DND-41 (cell line): Measurements from ENCODE around the gene CDC6.

Experiments
- ATAC-seq: fragments of 200-7000 bp; cut with Tn5 transposase; 3 replicates; pipeline ENCODE4 v1.9.1; 2021; ENCODE audit warnings: low read depth; ENCODE audit not compliant: insufficient read depth
- DNase-seq: peaks from one replicate; pipeline ENCODE4 v3.0.0-alpha.2; 2020
- H2AFZ ChIP-seq: 2 replicates; pipeline ENCODE4 v1.6.0; 2012; ENCODE audit warnings: low read depth, low read length
- H3K27ac ChIP-seq: 2 replicates; pipeline ENCODE4 v1.5.1; 2012; ENCODE audit warnings: low read length, inconsistent platforms
- H3K27me3 ChIP-seq: fragments of 200-600 bp; sonication (generic); 2 replicates; pipeline ENCODE4 v1.6.0; 2012; ENCODE audit warnings: low read length, mild to moderate bottlenecking, inconsistent platforms; ENCODE audit not compliant: insufficient read depth, poor library complexity
- H3K36me3 ChIP-seq: 2 replicates; pipeline ENCODE4 v1.5.1; 2012; ENCODE audit warnings: low read length, inconsistent platforms; ENCODE audit not compliant: insufficient read depth
- H3K4me1 ChIP-seq: 2 replicates; pipeline ENCODE4 v1.5.1; 2012; ENCODE audit warnings: mild to moderate bottlenecking, low read length; ENCODE audit not compliant: insufficient read depth
- H3K4me2 ChIP-seq: 2 replicates; pipeline ENCODE4 v1.6.0; 2012; ENCODE audit warnings: mild to moderate bottlenecking, moderate library complexity, low read length, inconsistent platforms; ENCODE audit not compliant: insufficient read depth
- H3K4me3 ChIP-seq, 2 experiments: fragments of 200-600 bp in 1 of 2; shearing (Covaris generic) in 1 of 2; 2 replicates each; pipeline ENCODE4 v1.5.1; 2012 to 2016; ENCODE audit warnings: inconsistent platforms in 2 of 2, low read length in 2 of 2, mild to moderate bottlenecking in 2 of 2, low read depth in 1 of 2, moderate library complexity in 1 of 2
- H3K79me2 ChIP-seq: 2 replicates; pipeline ENCODE4 v1.6.0; 2012; ENCODE audit warnings: low read length, inconsistent platforms; ENCODE audit not compliant: insufficient read depth
- H3K9ac ChIP-seq: 2 replicates; pipeline ENCODE4 v1.6.0; 2012; ENCODE audit warnings: low read depth, mild to moderate bottlenecking, inconsistent platforms, low read length, moderate library complexity
- H3K9me3 ChIP-seq: 2 replicates; pipeline ENCODE4 v1.5.1; 2012; ENCODE audit warnings: low read length, moderate library complexity, mild to moderate bottlenecking, inconsistent platforms; ENCODE audit not compliant: insufficient read depth, severe bottlenecking
- H4K20me1 ChIP-seq: 2 replicates; pipeline ENCODE4 v1.6.0; 2012; ENCODE audit warnings: low read length; ENCODE audit not compliant: insufficient read depth
- EZH2 ChIP-seq: IDR thresholded peaks from 3 replicates; pipeline ENCODE4 v1.6.1; 2012; ENCODE audit warnings: borderline replicate concordance, low read depth, mild to moderate bottlenecking, moderate library complexity, low read length, inconsistent platforms; ENCODE audit not compliant: severe bottlenecking
- TF ChIP-seq, protein P1 (sequence below): IDR thresholded peaks from 2 replicates; pipeline ENCODE4 v1.5.1; 2012; ENCODE audit warnings: borderline replicate concordance, low read length, moderate library complexity, mild to moderate bottlenecking; ENCODE audit not compliant: poor library complexity, severe bottlenecking; ENCODE audit errors: extremely low read depth

CDC6 gene

DNA sequence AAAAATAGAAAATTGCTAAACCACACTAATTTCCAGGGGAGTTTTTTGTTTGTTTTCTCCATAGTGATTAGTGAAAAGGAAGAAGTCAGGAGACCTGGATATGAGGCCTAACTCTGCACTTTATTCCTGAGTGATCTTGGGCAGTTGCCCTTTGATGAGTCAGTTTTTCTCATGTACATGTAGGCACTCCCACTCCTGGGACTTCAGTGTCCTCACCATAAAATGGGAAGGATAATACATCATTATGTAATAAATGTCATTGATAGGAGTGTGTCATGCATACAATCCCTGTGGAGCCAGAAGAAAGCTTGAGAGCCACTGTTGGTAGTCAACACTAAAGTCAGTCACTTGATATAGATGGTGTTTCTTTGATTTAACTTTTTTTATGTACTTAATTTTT lies 36.1 kb upstream of the CDC6 start:
- no peaks in the 10 kb centered on the region for H3K4me1 ChIP-seq
- H3K27me3 ChIP-seq, result no peaks in the 10 kb centered on the region
- ATAC-seq, result no peak
- no peak for DNase-seq
- no peaks in the 10 kb centered on the region for H3K9me3 ChIP-seq
- H3K27ac ChIP-seq, result no peak overlapping the region
- H3K36me3 ChIP-seq, result peaks cover 11% of the 10 kb centered on the region
- no peak overlapping the region for H3K9ac ChIP-seq
- H3K79me2 ChIP-seq, result peaks cover 81% of the 10 kb centered on the region
- no peaks in the 10 kb centered on the region for H4K20me1 ChIP-seq
- H3K4me3 ChIP-seq, result no peak overlapping the region
- H2AFZ ChIP-seq, result no peak overlapping the region
- no peak for TF ChIP-seq EZH2
- TF ChIP-seq, protein P1, sequence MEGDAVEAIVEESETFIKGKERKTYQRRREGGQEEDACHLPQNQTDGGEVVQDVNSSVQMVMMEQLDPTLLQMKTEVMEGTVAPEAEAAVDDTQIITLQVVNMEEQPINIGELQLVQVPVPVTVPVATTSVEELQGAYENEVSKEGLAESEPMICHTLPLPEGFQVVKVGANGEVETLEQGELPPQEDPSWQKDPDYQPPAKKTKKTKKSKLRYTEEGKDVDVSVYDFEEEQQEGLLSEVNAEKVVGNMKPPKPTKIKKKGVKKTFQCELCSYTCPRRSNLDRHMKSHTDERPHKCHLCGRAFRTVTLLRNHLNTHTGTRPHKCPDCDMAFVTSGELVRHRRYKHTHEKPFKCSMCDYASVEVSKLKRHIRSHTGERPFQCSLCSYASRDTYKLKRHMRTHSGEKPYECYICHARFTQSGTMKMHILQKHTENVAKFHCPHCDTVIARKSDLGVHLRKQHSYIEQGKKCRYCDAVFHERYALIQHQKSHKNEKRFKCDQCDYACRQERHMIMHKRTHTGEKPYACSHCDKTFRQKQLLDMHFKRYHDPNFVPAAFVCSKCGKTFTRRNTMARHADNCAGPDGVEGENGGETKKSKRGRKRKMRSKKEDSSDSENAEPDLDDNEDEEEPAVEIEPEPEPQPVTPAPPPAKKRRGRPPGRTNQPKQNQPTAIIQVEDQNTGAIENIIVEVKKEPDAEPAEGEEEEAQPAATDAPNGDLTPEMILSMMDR, result no peak
- H3K4me2 ChIP-seq, result no peak overlapping the region

- Histone ChIP-seq H3K36me3 (peaks cover 27% of the 10 kb centered on the region), H3K4me3 (no peak overlapping the region), H3K4me1 (no peaks in the 10 kb centered on the region), H3K9me3 (no peaks in the 10 kb centered on the region), H3K27me3 (no peaks in the 10 kb centered on the region), H3K4me2 (no peak overlapping the region), H2AFZ (no peak overlapping the region), H3K9ac (no peak overlapping the region), H3K27ac (no peak overlapping the region), H3K79me2 (peaks cover 64% of the 10 kb centered on the region), H4K20me1 (no peaks in the 10 kb centered on the region)
- DNase-seq (no peak), ATAC-seq (no peak)
- TF ChIP-seq EZH2, result no peak
- TF ChIP-seq, protein P1, result no peak
These were observed 34.1 kb upstream of the CDC6 start for GRCh38 chr17:40253565-40253964.

GRCh38 chr17:40259505-40259904 lies 28.2 kb upstream of the CDC6 start:
- Histone ChIP-seq H3K27ac (no peak overlapping the region), H3K4me2 (no peak overlapping the region), H3K4me3 (no peak overlapping the region), H3K9ac (no peak overlapping the region), H3K36me3 (peaks cover 65% of the 10 kb centered on the region), H2AFZ (no peak overlapping the region), H3K27me3 (no peaks in the 10 kb centered on the region), H3K4me1 (no peaks in the 10 kb centered on the region), H3K9me3 (no peaks in the 10 kb centered on the region), H3K79me2 (peaks cover 12% of the 10 kb centered on the region), H4K20me1 (no peaks in the 10 kb centered on the region)
- ATAC-seq (no peak), DNase-seq (no peak)
- no peak for TF ChIP-seq EZH2
- TF ChIP-seq, protein P1, result no peak

GRCh38 chr17:40260528-40260927 lies 27.2 kb upstream of the CDC6 start:
- Histone ChIP-seq H3K79me2 (peaks cover 4% of the 10 kb centered on the region; the same call in 1 of the 2 replicates), H3K4me1 (no peaks in the 10 kb centered on the region), H3K4me2 (no peak overlapping the region), H3K9me3 (no peaks in the 10 kb centered on the region), H3K4me3 (no peak overlapping the region), H3K27ac (no peak overlapping the region), H4K20me1 (no peaks in the 10 kb centered on the region), H3K27me3 (no peaks in the 10 kb centered on the region), H3K36me3 (peaks cover 75% of the 10 kb centered on the region), H3K9ac (no peak overlapping the region), H2AFZ (no peak overlapping the region)
- DNase-seq, result no peak
- ATAC-seq, result no peak
- TF ChIP-seq, protein P1, result no peak
- no peak for TF ChIP-seq EZH2
